Neural progenitor cell (in vitro differentiated cells): Measurements from ENCODE around the gene CST11.

Experiments
- CTCF ChIP-seq: fragments of 200-600 bp; sonication (generic); IDR thresholded peaks from 2 replicates; pipeline ENCODE4 v1.5.1; 2017; ENCODE audit warnings: antibody characterized with exemption, mild to moderate bottlenecking
- EZH2 ChIP-seq: fragments of 200-600 bp; sonication (generic); IDR thresholded peaks from 2 replicates; pipeline ENCODE4 v1.6.1; 2017; ENCODE audit warnings: antibody characterized with exemption, mild to moderate bottlenecking, moderate library complexity
- EZH2phosphoT487 ChIP-seq: fragments of 200-600 bp; sonication (generic); IDR thresholded peaks from 2 replicates; pipeline ENCODE4 v1.6.1; 2017; ENCODE audit warnings: antibody characterized with exemption

GRCh38 chr20:23476015-23476754 lies 23.5 kb upstream of the CST11 start:
- no peak for TF ChIP-seq EZH2phosphoT487
- TF ChIP-seq CTCF, result no peak
- no peak for TF ChIP-seq EZH2
